Panc1 (cell line): ENCODE measurements around the gene IRF6.

Experiments
- SIN3A ChIP-seq: IDR thresholded peaks from 2 replicates; pipeline ENCODE4 v1.6.1; 2012; ENCODE audit warnings: low read depth, mild to moderate bottlenecking, low read length, moderate library complexity, borderline replicate concordance; ENCODE audit not compliant: insufficient read depth
- TF ChIP-seq, protein P1 (sequence below): fragments of 450-650 bp; IDR thresholded peaks from 2 replicates; pipeline ENCODE4 v1.5.1; 2017; ENCODE audit warnings: mild to moderate bottlenecking
- TF ChIP-seq, protein P2 (sequence below), 2 experiments: IDR thresholded peaks; 2 replicates each; pipeline ENCODE4 v1.6.1; 2011 to 2012; ENCODE audit warnings: low read depth in 2 of 2, control low read depth in 1 of 2, low read length in 1 of 2, mild to moderate bottlenecking in 1 of 2, moderate library complexity in 1 of 2; ENCODE audit not compliant: insufficient read depth in 1 of 2

DNA sequence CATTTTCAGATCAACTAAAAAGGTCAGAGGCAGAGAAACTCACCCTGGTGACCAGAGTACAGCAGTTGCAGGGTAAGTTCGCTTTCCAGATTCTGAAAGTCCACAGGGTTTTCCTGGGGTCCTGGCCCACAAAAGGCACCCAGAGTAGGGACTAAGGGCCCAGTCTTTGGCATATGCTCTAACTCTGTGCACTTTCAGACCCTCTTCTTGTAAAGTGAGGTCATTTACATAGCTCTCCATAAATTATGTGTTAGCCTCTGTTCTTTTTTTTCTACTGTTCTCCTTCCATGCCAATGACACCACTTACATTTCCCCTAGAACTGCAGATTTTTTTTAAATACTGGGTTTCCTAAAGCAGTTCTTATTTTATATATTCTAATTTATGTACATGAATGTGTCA, 27.8 kb downstream of the IRF6 start:
- TF ChIP-seq, protein P1, sequence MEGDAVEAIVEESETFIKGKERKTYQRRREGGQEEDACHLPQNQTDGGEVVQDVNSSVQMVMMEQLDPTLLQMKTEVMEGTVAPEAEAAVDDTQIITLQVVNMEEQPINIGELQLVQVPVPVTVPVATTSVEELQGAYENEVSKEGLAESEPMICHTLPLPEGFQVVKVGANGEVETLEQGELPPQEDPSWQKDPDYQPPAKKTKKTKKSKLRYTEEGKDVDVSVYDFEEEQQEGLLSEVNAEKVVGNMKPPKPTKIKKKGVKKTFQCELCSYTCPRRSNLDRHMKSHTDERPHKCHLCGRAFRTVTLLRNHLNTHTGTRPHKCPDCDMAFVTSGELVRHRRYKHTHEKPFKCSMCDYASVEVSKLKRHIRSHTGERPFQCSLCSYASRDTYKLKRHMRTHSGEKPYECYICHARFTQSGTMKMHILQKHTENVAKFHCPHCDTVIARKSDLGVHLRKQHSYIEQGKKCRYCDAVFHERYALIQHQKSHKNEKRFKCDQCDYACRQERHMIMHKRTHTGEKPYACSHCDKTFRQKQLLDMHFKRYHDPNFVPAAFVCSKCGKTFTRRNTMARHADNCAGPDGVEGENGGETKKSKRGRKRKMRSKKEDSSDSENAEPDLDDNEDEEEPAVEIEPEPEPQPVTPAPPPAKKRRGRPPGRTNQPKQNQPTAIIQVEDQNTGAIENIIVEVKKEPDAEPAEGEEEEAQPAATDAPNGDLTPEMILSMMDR, result no peak
- TF ChIP-seq, protein P2, sequence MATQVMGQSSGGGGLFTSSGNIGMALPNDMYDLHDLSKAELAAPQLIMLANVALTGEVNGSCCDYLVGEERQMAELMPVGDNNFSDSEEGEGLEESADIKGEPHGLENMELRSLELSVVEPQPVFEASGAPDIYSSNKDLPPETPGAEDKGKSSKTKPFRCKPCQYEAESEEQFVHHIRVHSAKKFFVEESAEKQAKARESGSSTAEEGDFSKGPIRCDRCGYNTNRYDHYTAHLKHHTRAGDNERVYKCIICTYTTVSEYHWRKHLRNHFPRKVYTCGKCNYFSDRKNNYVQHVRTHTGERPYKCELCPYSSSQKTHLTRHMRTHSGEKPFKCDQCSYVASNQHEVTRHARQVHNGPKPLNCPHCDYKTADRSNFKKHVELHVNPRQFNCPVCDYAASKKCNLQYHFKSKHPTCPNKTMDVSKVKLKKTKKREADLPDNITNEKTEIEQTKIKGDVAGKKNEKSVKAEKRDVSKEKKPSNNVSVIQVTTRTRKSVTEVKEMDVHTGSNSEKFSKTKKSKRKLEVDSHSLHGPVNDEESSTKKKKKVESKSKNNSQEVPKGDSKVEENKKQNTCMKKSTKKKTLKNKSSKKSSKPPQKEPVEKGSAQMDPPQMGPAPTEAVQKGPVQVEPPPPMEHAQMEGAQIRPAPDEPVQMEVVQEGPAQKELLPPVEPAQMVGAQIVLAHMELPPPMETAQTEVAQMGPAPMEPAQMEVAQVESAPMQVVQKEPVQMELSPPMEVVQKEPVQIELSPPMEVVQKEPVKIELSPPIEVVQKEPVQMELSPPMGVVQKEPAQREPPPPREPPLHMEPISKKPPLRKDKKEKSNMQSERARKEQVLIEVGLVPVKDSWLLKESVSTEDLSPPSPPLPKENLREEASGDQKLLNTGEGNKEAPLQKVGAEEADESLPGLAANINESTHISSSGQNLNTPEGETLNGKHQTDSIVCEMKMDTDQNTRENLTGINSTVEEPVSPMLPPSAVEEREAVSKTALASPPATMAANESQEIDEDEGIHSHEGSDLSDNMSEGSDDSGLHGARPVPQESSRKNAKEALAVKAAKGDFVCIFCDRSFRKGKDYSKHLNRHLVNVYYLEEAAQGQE (IDR thresholded peaks at IDR 0.05; ENCODE audit: insufficient read depth in 1 of 2, low read depth in 2 of 2, low read length in 1 of 2), result no peak
- TF ChIP-seq SIN3A, result no peak
